NCI-H345 treated with DMSO at 0.1 percent for 48 hours (cell line): ENCODE data around the gene CAMK1D.

Experiments used
- DNase-seq: peaks from one replicate; lab custom pipeline; 2025; ENCODE audit not compliant: unreplicated experiment; lab: John Stamatoyannopoulos, UW

CAMK1D gene

DNA sequence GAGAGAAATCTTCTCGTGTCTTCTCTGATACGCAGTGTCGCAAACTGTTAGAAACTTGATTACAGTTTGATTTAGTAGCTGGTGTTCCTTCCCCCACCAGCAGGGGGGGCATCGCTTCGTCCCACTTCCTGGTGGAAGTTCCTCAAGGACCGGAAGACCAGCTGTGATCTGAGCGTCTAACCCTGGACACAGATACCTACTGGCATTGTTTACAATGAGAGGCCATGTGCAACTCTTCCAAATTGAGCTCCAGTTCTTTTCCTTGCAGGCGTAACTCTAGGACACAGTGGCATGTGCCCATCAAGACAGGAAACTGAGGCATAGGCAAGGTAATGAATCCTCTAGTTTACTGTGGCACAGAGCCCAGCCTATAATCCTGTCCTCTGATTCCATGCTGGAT, 433.2 kb downstream of the CAMK1D start:
- no peak for DNase-seq

- DNase-seq, result no peak
Observed at GRCh38 chr10:12783293-12783692, 433.9 kb downstream of the CAMK1D start.

DNA sequence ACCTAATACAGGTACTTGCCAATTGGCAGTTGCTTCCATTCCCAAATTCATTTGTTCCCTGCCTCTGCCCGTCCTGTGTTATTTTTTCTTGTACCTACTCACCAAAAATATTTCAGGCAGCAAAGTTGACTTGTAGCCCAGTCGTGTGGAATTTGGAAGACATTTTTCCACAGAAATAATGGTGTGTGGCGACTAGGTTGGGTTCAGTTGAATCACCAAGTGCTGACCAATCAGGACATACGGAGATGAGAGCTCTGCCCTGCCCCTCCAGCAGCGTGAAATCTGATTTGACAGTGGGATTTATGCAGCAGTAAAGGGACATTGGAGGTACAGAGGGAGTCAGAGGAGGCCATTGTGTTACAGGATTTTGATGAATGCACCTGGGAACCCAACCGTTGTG, 435.3 kb downstream of the CAMK1D start:
- no peak for DNase-seq

DNA sequence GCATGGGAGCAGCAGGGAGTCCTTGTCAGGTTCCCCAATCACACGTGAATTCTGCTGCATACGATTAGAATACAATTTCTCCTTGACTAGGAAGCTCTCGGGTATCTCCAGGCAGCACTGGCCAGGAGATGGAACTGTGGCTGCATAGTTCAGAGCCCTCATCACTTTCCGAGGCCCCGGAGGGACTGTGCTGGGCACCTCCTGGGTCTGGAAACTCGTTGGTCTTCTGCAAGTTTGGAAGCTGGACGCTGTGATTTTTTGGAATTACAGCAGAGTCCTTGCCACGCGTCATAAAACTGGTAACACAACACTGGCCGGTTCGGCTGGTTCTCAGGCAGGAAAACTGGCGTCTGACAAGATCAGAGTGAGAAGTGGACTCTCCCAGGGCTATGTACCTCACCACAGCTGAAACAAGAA, 436.1 kb downstream of the CAMK1D start:
- no peak for DNase-seq

DNA sequence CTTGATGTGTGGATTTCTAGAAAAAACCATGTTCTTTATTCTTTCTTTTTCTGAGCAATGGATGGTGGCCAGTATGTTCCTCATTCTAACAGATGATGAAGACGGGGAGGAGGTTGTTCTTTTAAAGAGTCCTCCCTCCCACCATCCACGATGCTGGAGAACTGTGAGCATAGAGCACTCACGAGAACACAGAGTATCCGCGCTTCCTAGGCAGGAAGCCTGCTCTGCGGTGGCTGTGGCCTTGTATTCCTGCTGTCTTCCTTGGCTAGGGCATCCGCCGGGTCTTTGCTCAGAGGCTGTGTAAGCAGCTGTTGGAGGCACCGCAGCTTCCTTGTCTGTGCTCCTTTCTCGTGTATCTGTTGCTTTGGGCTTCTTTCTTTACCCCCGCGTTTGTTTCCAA, 437.9 kb downstream of the CAMK1D start:
- no peak for DNase-seq

DNA sequence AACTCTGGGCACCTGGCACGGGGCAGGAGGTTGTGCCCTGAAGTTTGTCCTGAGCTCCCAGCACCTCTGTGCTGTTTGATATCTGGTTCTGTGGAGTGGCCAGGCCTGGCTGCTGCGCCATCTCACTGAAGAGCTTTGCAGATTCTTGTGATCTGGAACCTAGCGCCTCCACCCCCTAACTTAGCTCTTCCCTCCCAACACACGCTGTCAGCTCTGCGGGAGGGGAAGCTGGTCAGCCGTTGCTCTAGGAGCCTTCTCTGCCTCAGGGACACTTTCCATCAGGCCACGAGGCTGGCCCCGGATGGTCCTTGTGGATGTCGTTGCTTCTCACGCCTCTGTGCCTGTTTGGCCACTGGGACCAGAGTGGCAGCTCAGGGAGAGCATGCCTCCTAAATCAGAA, 438.9 kb downstream of the CAMK1D start:
- no peak for DNase-seq

- no peak for DNase-seq
Observed at GRCh38 chr10:12790270-12790669, 440.9 kb downstream of the CAMK1D start.

DNA sequence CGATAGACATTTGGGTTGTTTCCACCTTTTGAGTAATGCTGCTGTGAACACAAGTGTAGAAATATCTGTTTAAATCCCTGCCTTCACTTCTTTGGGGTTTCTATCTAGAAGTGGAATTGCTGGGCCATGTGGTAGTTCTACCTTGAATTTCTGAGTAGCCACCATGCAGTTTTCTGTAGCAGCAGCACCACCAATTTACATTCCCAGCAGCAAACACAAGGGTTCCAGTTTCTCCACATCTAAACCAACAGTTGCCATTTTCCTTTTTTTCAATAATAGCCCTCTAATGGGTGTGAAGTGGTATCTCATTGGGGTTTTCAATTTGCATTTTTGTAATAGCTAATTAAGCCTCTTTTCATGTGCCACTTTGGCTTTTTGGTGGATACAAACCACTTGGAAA, 442.4 kb downstream of the CAMK1D start:
- no peak for DNase-seq

DNA sequence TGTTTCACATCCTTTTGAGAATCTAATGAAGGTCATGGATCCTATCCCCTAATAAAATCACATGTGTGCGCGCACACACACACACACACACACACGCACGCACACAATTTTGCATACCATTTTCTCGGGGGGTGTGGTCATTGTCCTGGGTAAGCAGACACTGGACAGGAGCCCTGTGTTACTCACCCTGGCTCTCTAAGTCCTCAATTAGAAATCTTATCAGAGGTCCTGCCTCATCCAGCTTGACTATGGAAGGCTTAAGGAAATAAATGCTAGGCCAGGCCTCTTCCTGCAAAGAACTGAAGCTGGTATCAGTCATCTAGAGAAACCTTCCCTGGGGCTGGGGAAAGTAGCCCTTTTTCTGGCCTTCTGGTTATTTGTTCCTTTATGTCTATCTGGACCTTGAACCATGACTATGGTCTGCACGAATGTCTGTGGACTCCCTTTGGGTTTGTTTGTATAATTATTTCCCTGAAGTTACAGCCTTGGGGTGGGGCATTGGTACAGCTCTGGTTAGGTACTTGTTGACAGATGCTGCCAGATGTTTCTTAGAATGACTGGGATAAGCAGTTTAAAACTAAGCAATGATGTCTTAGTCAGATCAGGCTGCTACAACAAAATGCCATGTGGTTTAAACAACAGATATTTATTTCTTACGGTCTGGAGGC, 443.7 kb downstream of the CAMK1D start:
- DNase-seq, result no peak

DNA sequence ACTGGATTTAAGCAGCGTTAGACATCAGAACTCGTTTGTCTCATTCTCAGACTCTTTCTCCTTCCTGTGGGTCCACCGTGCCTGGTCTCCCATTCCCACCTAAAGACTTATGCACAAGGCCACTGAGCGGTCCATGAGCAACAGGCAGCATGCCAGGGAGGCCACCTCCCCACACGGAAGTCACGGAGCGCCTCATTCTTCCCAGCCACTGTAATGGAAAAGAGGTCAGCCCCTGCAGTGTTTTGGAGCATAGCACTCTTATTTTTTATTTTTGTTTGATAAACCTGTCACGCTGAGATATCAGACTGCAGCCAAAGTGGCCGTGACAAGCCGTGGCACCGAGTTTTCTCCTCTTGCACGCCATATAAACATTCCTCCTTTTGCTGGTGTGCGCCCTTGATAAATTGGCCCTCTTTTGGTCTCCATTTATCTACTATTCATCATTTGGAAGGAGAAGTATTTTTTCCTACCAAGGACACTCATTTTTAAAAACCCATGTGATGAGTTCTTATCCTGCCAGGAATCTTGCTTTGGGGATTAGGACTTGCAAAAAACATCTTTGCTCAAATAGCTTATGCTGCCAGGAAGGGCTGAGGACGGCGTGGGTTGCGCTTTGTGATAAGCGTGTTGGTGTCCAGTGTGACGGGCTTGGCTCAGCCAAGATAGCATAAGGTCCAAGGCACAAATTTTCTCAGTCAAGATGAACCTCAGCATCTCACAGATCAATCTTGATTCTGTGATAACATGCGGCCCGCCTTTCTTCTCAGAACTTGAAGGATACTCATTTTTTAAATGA, 446.2 kb downstream of the CAMK1D start:
- DNase-seq, result no peak

- DNase-seq, result no peak
Observed at GRCh38 chr10:12796401-12797160, 447.2 kb downstream of the CAMK1D start.

- DNase-seq, result no peak
Observed at GRCh38 chr10:12797471-12798262, 448.3 kb downstream of the CAMK1D start.

DNA sequence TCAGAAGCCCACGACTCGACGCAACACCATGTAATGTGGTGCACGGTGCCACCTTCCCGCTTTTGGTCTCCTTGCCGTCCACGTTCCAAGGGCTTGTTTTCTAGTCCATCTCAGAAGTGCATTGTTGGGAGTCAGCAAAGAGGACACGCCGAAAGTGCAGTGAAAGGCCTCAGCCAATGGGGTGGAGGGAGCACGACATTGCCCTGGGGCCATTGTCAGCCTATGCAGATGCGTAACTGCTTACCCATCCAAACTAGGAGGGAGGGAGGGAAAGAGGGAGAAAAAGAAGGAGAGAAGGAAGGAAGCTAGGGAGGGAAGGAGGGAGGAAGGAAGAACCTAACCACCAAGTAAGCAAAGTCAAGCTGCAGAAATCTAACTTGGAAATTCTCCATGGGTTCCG, 449.8 kb downstream of the CAMK1D start:
- no peak for DNase-seq

- no peak for DNase-seq
Observed at GRCh38 chr10:12799714-12800113, 450.4 kb downstream of the CAMK1D start.

- DNase-seq, result no peak
Observed at GRCh38 chr10:12800302-12800701, 451.0 kb downstream of the CAMK1D start.

- no peak for DNase-seq
Observed at GRCh38 chr10:12801214-12802087, 452.1 kb downstream of the CAMK1D start.

GRCh38 chr10:12803776-12804175, 454.4 kb downstream of the CAMK1D start:
- DNase-seq, result no peak

GRCh38 chr10:12806228-12807095, 457.1 kb downstream of the CAMK1D start:
- no peak for DNase-seq

DNA sequence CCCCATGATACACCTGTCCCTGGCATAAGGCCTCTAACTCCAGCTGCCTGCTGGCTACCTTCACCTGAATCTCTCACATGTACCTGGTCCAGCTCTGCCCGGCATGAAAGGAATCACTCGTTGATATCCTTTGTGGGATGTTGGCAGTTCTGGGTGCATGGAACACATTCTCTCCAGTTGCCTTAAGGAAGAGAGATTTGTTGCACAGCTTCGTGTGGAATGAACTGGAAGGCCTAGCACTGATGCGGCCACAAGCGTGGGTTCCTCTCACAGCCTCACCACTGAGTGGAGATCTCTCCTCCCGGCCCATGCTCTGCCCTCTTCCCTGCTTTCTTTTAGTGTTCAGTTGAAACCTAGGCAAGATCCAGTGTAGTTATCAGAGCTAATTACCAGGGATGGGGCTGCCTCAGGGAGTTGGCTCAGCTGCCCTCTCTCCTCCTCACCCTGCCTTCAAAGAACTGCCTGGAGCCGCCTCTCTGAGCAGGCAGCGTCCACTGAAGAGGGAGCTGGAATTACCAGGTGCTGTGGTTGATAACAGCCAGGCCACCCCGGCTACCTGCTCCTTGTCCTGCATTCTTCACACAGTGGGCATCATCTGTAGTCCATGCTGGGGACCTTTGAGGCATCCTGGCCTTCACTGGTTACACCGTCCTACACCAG, 457.9 kb downstream of the CAMK1D start:
- DNase-seq, result no peak
